ENCODE data around the gene ZNF91.

The ZNF91 gene

DNA sequence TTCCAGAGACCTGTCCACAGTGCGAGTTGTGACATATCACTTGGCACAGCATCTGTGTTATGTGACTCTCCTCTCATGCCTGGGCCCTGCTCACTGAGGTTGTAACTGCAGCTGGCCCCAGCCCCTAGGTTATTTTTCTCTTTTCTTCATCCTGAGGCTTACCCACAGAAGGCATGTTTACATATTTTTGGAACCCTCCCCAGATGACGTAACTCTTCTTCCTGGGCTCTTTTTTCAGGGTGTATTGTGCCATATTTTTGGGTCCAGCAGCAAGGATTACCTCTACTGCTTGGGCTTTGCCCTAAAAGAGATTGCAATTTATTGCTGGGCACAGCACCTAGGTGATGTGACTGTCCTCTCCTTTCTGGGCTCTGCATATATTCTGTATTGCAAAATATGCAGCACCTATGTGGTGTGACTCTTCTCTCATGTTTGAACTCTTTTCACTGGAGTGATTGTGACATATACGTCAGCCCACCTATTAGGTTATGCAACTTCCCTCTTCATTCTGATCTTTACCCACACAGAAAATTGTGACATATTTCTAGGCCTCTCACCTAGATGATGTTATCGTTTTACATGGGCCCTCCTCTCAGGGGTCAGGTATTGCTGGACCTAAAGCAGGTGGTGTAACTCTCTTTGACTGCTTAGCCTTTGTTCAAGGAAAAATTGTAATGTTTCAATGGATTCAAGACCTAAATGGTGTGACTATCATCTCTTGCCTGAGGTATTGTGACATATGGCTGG lies 80.6 kb downstream of the ZNF91 start:
- H3K36me3 ChIP-seq (replicated peaks; ENCODE audit: insufficient read depth, low read length) = no peaks in the 10 kb centered on the region
- no peak overlapping the region for H3K4me3 ChIP-seq (ENCODE audit: low read length)
- H3F3A ChIP-seq (ENCODE audit: insufficient read depth, low read length) = no peaks in the 10 kb centered on the region
- H3K9ac ChIP-seq (ENCODE audit: low read length) = no peak overlapping the region
- H3K9me2 ChIP-seq (replicated peaks; ENCODE audit: insufficient read depth, low read length) = no peaks in the 10 kb centered on the region
- H3K79me2 ChIP-seq (ENCODE audit: low read length) = no peaks in the 10 kb centered on the region
- no peaks in the 10 kb centered on the region for H3K9me3 ChIP-seq (replicated peaks; ENCODE audit: insufficient read depth, low read length)
- H3K27me3 ChIP-seq (replicated peaks; ENCODE audit: insufficient read depth, low read length) = no peaks in the 10 kb centered on the region
- no peak overlapping the region for H2AFZ ChIP-seq (ENCODE audit: low read length)
- no peaks in the 10 kb centered on the region for H4K20me1 ChIP-seq (ENCODE audit: insufficient read depth, low read length)
- no peak overlapping the region for H3K27ac ChIP-seq (ENCODE audit: low read length)
- no peak overlapping the region for H3K4me2 ChIP-seq (ENCODE audit: low read depth, low read length)
- H3K4me1 ChIP-seq (ENCODE audit: low read length) = no peaks in the 10 kb centered on the region
- no peak for DNase-seq
- TF ChIP-seq EZH2 (optimal IDR thresholded peaks at IDR 0.05; ENCODE audit: low read depth, low read length) = no peak
- no peak for TF ChIP-seq EZH2phosphoT487 (IDR thresholded peaks at IDR 0.05; ENCODE audit: low read length)
- TF ChIP-seq CTCF (IDR thresholded peaks at IDR 0.05; ENCODE audit: low read length) = no peak

DNA sequence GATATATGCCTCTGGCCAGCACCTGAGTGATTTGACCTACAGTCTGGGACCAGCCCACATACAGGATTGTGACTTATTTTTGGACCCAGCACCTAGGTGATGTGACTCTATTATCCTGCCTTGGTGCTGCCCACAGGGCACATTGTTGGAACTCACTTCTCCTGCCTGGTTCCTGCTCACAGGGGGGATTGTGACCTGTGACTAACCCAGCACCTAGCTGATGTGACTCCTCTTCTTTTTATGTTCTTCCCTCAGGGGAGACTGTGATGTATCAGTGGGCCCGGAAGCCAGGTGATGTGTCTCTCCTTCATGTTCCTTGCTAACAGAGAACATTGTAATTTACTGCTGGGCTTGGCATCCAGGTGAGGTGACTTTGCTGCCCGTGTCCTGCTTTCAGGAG lies 82.1 kb downstream of the ZNF91 start:
- Histone ChIP-seq H3F3A (ENCODE audit: insufficient read depth, low read length) (no peaks in the 10 kb centered on the region), H3K9me2 (replicated peaks; ENCODE audit: insufficient read depth, low read length) (no peaks in the 10 kb centered on the region), H3K4me2 (ENCODE audit: low read depth, low read length) (no peak overlapping the region), H3K9me3 (replicated peaks; ENCODE audit: insufficient read depth, low read length) (no peaks in the 10 kb centered on the region), H3K27me3 (replicated peaks; ENCODE audit: insufficient read depth, low read length) (no peaks in the 10 kb centered on the region), H3K9ac (ENCODE audit: low read length) (no peak overlapping the region), H3K27ac (ENCODE audit: low read length) (no peak overlapping the region), H2AFZ (ENCODE audit: low read length) (no peak overlapping the region), H3K79me2 (ENCODE audit: low read length) (no peaks in the 10 kb centered on the region), H3K4me3 (ENCODE audit: low read length) (no peak overlapping the region), H4K20me1 (ENCODE audit: insufficient read depth, low read length) (no peaks in the 10 kb centered on the region), H3K4me1 (ENCODE audit: low read length) (no peaks in the 10 kb centered on the region), H3K36me3 (replicated peaks; ENCODE audit: insufficient read depth, low read length) (no peaks in the 10 kb centered on the region)
- no peak for TF ChIP-seq EZH2 (optimal IDR thresholded peaks at IDR 0.05; ENCODE audit: low read depth, low read length)
- no peak for TF ChIP-seq EZH2phosphoT487 (IDR thresholded peaks at IDR 0.05; ENCODE audit: low read length)
- TF ChIP-seq CTCF (IDR thresholded peaks at IDR 0.05; ENCODE audit: low read length) = no peak
- no peak for DNase-seq

GRCh38 chr19:23312515-23312914 lies 82.8 kb downstream of the ZNF91 start:
- Histone ChIP-seq H3K9me3 (replicated peaks; ENCODE audit: insufficient read depth, low read length) (no peaks in the 10 kb centered on the region), H3K4me3 (ENCODE audit: low read length) (no peak overlapping the region), H3K36me3 (replicated peaks; ENCODE audit: insufficient read depth, low read length) (no peaks in the 10 kb centered on the region), H2AFZ (ENCODE audit: low read length) (no peak overlapping the region), H3K27me3 (replicated peaks; ENCODE audit: insufficient read depth, low read length) (no peaks in the 10 kb centered on the region), H3F3A (ENCODE audit: insufficient read depth, low read length) (no peaks in the 10 kb centered on the region), H3K79me2 (ENCODE audit: low read length) (no peaks in the 10 kb centered on the region), H3K4me2 (ENCODE audit: low read depth, low read length) (no peak overlapping the region), H4K20me1 (ENCODE audit: insufficient read depth, low read length) (no peaks in the 10 kb centered on the region), H3K4me1 (ENCODE audit: low read length) (no peaks in the 10 kb centered on the region), H3K27ac (ENCODE audit: low read length) (no peak overlapping the region), H3K9ac (ENCODE audit: low read length) (no peak overlapping the region), H3K9me2 (replicated peaks; ENCODE audit: insufficient read depth, low read length) (no peaks in the 10 kb centered on the region)
- no peak for TF ChIP-seq EZH2 (optimal IDR thresholded peaks at IDR 0.05; ENCODE audit: low read depth, low read length)
- no peak for TF ChIP-seq EZH2phosphoT487 (IDR thresholded peaks at IDR 0.05; ENCODE audit: low read length)
- no peak for TF ChIP-seq CTCF (IDR thresholded peaks at IDR 0.05; ENCODE audit: low read length)
- DNase-seq = no peak

Measured in MM.1S (cell line).